GM21381 (cell line): ENCODE data around the gene SDF2L1.
"Not testable (repeated sequence)": the region's sequence is repeated elsewhere in the genome, so short reads cannot be mapped to it uniquely, and the experiment has no call there.

Experiments
- ATAC-seq: cut with Tn5 transposase; IDR thresholded peaks from one replicate; pipeline ENCODE4 v1.9.1; 2021; ENCODE audit warnings: mild to moderate bottlenecking, moderate library complexity; ENCODE audit not compliant: unreplicated experiment

SDF2L1 gene, protein sequence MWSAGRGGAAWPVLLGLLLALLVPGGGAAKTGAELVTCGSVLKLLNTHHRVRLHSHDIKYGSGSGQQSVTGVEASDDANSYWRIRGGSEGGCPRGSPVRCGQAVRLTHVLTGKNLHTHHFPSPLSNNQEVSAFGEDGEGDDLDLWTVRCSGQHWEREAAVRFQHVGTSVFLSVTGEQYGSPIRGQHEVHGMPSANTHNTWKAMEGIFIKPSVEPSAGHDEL

GRCh38 chr22:21641789-21642583 is at the start of gene SDF2L1:
TSS of gene SDF2L1 (plus strand) at chr22:21642302. CDS start at chr22:21642337, 35 bp downstream.
- peak; percentile 89 for ATAC-seq

DNA sequence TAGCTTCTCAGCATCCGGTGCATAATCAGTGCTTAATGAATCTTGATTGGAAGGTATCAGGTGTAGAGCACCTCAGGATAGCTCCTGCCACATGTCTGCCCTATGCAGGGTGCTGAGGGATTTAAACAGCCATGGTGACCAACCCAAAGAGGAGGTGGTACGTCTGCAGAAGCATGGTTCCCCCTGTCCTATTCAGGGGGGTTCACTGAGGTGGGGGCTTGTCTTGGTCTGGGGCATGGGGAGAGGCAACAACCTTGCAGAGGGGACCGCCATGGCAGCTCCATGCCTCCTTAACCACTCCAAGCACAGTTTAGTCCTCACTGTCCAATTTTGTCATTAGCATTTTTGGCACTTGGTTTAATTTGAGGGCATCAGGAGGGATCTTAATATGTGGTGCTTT is 49.7 kb upstream of the SDF2L1 start:
- ATAC-seq: no peak

DNA sequence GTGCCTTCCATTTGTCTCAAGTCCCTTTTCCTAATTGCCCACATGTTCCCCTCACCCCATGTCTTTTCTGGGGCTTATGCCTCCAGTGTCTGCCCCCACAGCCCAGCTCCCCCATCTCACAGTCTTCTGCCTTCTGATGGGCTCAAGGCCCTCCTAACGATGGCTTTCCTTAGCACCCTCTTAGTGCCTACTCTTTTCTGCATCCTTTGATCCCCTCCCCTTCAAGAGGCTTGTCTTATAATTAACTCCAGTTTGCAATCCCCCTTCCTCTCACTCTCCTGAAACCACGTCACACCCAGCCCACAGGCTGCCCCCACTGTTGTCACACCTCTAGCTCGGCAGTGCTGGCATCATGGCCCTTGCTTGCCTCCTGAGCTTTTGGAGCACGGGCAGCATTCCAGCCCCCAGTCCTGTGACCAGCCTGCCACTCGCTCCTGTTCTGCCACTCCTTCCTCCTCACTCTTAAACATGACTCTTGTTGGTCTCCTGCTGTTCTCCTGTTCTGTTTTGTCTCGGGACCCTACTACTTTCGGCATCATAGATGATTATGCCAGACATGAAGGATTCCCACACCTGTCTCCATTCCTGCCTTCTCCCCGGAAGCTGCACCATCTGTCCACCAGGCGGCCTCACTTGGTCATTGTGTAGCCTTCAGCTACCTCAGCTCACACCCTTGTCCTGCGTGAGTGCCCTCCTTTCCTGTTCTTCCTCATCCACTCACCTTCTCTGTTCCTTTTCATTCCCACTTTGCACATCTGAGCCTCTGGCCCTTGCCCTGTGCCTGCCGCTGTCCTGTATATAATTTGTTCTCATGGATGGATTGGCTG is 48.5 kb upstream of the SDF2L1 start:
- no peak for ATAC-seq

DNA sequence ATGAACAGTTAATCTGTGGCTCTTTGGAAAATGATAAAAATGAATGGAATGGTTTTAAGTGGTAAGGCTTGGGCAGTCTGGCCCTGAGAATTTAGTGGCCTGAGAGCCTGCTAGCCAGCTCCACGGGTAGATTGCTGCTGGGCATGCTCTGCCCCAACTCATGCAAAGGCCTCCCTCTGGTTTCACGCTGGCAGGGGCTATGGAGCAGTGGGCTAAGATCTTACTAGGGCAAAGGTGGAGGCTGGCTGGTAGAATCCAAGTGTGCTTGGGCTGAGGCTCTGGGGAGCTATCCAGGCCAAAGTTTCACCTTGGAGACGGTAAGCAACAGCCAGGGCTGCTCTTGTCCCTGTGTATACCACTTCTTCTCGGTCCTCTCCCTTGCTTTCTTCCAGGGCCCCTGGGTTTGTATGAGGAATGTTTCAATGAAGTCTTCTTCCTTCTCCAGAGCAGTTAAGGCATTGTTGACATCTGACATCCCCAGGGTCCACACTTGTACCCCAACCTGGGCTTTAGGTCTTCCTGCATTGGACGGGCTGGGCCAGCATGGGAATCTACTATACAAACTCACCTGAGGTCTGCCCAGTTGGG is 47.1 kb upstream of the SDF2L1 start:
- no peak for ATAC-seq

DNA sequence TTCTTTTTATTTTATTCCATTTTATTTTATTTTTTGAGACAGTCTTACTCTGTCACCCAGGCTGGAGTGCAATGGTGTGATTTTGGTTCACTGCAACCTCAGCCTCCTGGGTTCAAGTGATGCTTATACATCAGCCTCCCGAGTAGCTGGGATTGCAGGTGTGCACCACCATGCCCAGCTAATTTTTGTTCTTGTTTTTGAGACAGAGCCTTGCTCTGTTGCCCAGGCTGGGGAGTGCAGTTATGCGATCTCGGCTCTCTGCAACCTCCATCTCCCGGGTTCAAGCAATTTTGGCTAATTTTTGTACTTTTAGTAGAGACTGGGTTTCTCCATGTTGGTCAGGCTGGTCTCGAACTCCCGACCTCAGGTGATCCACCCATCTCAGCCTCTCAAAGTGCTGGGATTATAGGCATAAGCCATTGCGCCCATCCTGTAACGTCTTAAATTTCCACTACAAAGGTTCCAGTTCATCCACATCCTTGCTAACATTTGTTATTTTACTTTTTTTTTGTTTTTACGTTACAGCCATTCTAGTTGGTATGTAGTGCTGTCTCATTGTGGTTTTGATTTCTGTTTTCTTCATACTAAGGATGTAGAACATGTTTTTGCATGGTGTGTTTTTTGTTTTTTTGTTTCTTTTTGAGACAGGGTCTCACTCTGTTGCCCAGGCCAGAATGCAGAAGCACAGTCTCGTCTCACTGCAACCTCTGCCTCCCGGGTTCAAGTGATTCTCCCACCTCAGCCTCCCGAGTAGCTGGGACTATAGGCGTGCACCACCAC is 45.6 kb upstream of the SDF2L1 start:
- ATAC-seq: not testable (repeated sequence)

GRCh38 chr22:21598302-21598701 is 43.8 kb upstream of the SDF2L1 start:
- no peak for ATAC-seq

- no peak for ATAC-seq
Measured at GRCh38 chr22:21599053-21599893, 42.8 kb upstream of the SDF2L1 start.

DNA sequence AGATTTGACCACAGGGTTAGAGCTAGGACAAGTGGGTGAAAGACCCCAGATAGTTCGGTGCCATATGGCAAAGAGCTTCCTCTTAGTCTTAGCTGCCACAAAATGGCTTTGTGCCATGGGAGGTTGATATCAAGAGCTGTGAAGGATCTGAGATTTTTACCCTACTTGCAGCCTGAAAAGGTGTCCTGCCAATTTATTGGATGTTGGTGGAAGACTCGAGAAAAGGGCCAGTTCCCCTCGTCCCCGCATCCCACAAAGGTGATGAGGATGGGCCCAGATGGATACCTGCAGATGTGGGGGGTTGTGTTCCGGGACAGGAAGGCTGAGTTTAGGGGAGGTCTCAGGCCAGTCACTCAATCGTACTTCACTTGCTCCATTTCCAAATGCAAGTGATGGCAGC is 39.5 kb upstream of the SDF2L1 start:
- ATAC-seq: no peak

GRCh38 chr22:21603973-21604372 is 38.1 kb upstream of the SDF2L1 start:
- no peak for ATAC-seq

- ATAC-seq: no peak
Measured at GRCh38 chr22:21605887-21606564, 36.1 kb upstream of the SDF2L1 start.

GRCh38 chr22:21606775-21607174 is 35.3 kb upstream of the SDF2L1 start:
- no peak for ATAC-seq

DNA sequence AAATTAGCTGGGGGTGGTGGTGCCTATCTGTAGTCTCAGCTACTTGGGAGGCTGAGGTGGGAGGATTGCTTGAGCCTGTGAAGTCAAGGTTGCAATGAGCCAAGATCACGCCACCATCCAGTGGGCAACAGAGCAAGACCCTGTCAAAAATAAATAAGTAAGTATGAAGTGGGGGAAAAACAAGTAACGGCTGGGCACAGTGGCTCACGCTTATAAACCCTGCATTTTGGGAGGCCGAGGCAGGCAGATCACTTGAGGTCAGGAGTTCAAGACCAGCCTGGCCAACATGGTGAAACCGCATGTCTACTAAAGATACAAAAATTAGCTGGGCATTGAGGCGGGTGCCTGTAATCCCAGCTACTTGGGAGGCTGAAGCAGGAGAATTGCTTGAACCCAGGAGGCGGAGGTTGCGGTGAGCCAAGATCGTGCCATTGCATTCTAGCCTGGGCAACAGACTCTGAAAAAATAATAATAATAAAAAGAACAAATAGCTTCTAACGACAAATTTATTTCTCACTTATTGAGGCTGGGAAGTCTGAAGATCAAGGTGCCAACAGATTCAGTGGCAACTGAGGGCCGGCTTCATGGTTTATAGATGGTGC is 32.4 kb upstream of the SDF2L1 start:
- ATAC-seq: not testable (repeated sequence)

DNA sequence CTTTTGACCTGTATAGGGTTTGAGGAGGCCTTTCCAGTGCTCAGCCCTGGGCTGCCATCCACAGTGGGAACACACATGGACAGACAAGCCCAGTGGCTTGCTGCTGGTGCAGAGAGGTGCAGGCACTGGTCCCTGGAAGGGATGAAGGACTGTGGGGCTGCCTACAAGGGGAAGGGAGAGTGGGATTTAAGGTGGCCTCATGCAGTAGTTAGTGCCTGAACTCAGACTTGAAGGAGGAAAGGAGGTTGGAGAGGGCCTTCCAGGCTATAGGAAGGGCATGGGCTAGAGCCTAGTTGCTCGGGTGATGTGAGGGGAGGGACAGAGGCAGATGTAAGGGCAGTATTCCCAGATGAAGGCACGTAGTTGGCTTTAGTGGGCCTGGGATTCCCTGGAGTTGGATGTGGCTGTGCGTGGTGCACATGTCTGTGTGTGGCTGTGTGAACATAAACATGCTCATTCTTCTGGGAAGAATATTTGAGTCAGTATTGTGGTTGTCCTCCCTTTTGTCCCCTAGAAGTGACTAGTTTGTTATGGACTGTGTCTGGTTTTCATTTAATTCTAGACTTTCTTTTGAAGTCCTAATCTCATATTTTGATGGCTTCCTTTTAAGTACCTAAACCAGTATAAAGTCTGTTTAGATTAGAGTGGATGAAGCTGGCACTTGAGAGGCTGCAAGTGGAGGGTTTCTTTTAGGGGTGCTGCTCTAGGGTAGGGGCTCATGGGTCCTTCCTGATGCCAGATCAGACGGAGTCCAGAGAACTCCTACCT is 30.7 kb upstream of the SDF2L1 start:
- no peak for ATAC-seq

- no peak for ATAC-seq
Measured at GRCh38 chr22:21612858-21613257, 29.2 kb upstream of the SDF2L1 start.

GRCh38 chr22:21613553-21614233 is 28.4 kb upstream of the SDF2L1 start:
- no peak for ATAC-seq

DNA sequence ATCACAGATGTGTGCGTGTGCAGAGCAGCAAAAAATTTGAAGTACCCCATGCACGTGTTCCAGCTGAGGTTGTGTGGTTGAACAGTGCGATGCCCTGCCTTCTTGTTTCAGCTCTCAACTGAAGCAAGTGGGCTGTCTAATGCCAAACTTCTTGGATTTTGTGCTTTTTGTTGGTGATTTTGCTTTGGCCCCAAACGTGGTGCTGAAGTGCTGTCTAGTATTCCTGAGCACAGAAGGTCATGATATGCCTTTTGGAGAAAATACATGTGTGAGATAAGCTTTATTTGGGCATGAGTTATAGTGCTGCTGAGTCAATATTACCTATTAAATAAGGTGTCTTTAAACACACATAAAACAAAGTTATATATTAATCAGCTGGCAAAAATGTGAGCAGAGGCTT is 26.4 kb upstream of the SDF2L1 start:
- no peak for ATAC-seq

DNA sequence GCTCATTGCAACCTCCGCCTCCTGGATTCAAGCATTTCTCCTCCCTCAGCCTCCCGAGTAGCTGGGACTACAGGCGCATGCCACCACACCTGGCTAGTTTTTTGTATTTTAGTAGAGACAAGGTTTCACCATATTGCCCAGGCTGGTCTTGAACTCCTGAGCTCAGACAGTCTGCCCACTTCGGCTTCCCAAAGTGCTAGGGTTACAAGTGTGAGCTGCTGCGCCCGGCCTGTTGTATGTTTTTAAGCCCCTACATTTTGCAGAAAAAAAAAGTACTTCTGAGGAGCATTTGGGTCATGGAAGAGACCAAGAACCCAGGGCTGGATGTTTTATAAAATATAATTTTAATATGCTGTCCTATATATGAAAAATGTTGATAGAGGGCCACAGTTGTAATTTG is 24.8 kb upstream of the SDF2L1 start:
- not testable (repeated sequence) for ATAC-seq
